ENCODE data around the gene PIAS1.

PIAS1 gene

GRCh38 chr15:68235022-68235421 is 180.9 kb downstream of the PIAS1 start:
- no peak for DNase-seq (ENCODE audit: low read depth)

DNA sequence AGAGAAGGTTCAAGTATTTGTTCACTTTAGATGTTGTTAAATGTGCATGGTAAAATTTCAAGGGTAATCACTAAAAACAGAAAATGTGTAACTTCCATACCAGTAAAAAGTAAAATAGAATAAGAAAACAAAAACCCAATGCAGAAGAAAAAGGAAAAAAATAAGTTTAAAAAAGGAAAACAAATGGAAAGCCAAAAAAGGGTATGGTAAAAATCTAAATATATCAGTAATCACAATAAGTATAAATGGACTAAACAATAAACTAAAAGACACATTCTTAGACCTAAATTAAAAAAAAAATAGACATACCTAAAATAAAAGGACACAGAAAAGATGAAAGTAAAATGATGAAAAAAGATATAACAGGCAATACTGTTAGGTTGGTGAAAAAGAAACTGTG is 184.9 kb downstream of the PIAS1 start:
- DNase-seq (ENCODE audit: low read depth): no peak

GRCh38 chr15:68241088-68241935 is 187.2 kb downstream of the PIAS1 start:
- DNase-seq (ENCODE audit: low read depth): no peak

All from stimulated activated CD8-positive, alpha-beta memory T cell treated with anti-CD3 and anti-CD28 coated beads, Interleukin-12 subunit alpha, Interleukin-12 subunit beta, amount 100 ng/mL, for 1 hour (primary cell).